GM19035 (cell line): ENCODE results near the gene ASIC4.

Experiments used
- ATAC-seq: cut with Tn5 transposase; IDR thresholded peaks from one replicate; pipeline ENCODE4 v1.9.1; 2021; ENCODE audit not compliant: unreplicated experiment

ASIC4 gene

DNA sequence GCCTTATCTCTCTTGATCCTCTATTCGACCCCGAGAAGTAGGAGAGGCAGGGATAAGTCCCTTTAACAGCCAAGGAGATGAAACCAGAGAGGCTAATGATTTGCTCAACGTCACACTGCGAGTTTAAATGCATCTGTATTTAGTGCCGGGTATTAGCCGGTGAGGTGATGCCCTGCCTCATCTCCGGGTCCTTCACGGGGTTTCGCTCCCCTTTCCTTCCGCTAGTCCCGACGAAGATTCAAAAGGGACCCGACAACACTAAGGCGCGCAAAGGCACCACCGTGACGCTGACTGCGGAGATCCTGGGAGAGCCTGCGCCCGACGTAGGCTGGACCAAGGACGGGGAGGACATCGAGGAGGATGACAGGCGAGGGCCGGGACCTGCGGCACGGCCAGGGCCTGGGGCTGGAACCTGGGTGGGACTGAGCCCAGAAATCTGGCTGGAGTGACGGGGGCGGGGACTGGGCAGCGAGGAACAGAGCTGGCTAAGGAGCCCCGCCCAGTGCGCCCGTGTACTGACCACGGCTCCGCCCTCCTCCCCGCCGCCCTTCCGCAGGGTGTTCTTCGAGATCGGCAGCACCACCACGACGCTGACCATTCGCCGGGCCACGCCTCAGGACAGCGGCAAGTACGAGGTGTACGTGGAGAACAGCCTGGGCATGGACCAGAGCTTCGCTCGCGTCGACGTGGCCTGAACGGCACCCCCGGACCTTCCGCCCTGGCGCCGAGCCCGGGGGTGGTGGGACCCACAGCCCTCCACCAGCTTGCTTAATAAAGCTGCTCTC is 16.6 kb upstream of the ASIC4 start:
- peak; percentile 33 for ATAC-seq

- ATAC-seq = peak; percentile 90
These were observed 15.8 kb upstream of the ASIC4 start, which contains the start of gene GMPPA for GRCh38 chr2:219498280-219499057. GMPPA (plus strand) TSS chr2:219498891; CDS start chr2:219499976, 1,085 bp downstream.

DNA sequence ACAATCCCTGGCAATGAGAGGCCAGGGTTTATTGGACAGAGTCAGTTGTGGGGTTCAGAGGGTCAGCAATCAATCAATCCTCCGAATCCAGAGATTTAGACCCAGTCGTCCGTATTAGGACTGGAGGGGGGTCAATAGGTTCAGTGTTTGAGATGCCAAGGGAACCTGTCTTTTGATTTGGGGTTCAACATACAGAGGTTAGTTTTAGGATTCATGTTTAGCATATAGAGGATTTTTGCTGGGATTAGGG is 15.3 kb upstream of the ASIC4 start:
- no peak for ATAC-seq

DNA sequence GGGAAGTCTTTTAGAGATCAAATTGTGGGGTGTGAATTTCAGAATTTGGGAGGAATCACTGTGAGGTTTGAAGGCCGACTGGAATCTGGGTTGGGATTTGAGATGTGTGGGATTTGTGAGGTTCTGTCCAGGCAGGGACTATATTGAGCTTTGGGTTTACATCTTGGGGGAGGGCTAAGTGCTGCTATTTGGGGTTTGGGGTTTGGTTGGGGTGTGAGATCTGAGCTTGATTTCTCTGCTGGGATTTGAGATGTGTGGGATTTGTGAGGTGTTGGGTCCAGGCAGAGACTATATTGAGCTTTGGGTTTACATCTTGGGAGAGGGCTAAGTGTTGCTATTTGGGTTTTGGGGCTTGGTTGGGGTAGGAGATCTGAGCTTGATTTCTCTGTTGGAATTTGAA is 14.7 kb upstream of the ASIC4 start:
- no peak for ATAC-seq

DNA sequence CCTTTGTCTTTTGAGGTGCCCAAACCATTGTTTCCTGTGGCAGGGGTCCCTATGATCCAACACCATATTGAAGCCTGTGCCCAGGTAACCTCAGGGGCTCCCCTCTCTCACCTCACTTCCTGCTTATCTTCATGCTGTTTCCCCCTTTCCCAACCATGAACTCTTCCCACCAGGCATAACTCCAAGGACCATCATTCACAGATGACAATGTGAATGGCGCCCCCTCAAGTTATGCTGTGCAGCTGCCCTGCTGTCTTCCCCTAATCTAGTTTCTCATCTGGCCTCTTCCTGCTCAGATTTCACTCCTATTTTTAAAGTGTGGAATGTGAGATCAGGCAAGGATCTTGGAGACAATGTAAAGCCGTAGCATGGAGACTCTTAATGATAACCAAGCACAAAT is 14.1 kb upstream of the ASIC4 start:
- ATAC-seq = no peak

- no peak for ATAC-seq
These were observed 12.4 kb upstream of the ASIC4 start for GRCh38 chr2:219501849-219502248.

- no peak for ATAC-seq
These were observed 11.7 kb upstream of the ASIC4 start for GRCh38 chr2:219502618-219503017.

GRCh38 chr2:219505585-219505984 is 8.7 kb upstream of the ASIC4 start:
- ATAC-seq = no peak

DNA sequence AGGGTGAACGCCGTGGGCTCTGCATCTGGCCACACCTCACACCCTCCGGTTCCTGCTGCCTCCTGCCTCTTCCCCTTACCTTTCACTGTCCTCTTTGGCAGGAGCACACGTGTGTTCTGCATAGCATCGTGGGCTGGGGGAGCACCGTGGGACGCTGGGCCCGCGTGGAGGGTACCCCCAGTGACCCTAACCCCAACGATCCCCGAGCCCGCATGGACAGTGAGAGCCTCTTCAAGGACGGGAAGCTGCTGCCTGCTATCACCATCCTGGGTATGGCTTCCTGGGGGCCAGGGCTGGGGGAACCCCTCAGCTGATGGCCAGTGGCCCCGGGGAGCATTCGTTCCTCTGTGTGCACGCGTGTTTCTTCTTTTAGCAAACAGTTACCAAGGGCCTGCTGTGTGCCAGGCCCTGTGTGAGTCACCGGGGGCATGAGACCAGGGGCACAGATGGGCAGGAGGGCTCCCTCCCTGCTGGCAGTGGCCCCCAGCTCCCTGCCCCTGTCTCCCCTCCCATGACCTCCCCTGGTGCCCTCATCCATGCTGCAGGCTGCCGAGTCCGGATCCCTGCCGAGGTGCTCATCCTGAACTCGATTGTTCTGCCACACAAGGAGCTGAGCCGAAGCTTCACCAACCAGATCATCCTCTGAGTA is 8.0 kb upstream of the ASIC4 start:
- no peak for ATAC-seq

- no peak for ATAC-seq
These were observed 7.3 kb upstream of the ASIC4 start for GRCh38 chr2:219506802-219507526.

- no peak for ATAC-seq
These were observed 6.5 kb upstream of the ASIC4 start for GRCh38 chr2:219507581-219508443.

GRCh38 chr2:219508444-219508734 is 5.9 kb upstream of the ASIC4 start:
- no peak for ATAC-seq

- peak; percentile 26 for ATAC-seq
These were observed 5.1 kb upstream of the ASIC4 start for GRCh38 chr2:219508971-219509779.

GRCh38 chr2:219509780-219510511 is 4.3 kb upstream of the ASIC4 start:
- peak; percentile 66 for ATAC-seq

DNA sequence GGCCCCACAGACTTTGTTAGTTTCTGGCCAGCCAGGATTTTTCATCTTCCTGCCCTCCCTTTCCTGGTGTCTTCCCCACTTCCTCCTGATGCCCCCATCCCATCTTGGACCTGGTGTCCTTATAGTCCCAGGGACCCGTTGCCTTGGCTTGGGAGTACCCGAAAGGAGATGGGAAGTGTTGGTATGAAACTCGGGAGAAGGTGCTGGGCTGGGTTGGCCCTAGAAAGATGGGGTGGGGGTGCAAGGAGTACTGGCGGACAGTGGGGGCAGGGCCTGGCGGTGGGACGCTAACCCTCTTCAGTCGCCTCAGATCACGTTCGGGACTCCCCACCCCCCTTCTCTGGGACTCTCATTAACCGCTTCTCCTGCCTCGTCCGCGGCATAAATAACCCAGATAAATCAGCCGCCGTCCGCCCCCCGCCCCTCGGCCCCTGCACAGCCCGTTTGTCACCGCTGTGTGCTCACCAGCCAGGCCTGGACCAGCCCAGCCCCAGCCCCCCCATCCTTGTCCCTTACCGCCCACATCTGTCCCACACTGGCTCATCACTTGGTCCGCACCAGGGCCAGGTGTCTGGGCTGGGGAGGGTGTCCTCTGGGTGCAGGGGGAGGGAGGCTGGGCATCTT is 3.7 kb upstream of the ASIC4 start:
- no peak for ATAC-seq

DNA sequence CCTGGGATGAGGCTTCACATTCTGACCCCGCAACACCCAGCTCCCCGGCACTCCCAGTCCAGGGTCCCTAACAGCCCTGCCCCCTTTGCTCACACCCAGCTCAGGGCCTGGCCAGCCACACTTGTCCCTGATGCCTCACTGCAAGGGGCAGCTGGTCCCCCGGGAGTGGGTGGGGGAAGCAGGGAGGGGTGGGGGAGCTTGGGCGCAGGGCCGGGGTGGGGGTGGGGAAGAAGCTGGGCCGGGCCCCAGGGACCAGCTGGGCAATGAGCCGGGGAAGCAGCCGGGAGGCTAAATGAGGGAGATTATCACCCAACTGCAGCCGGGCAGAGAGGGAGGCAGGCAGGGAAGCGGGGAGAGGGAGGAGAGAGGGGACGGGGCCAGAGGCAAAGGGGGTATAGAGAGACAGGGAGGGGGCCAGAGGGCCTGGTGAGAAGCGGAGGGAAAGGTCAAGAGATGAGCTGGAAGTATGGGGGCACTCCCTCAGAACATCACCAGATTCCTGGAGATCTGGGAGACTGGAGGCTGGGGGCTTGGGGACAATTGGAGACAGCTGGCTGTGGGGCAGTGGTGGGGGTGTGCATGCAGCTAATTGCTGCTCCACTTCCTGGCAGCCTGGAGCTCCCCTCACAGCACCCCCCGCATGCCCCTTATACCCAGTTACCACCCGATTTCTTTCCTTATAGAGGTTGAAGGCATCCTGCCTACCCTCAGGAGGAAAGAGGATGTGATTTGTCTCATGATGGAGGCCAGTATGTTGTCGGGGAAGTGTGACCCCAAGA is 2.5 kb upstream of the ASIC4 start:
- ATAC-seq = no peak

DNA sequence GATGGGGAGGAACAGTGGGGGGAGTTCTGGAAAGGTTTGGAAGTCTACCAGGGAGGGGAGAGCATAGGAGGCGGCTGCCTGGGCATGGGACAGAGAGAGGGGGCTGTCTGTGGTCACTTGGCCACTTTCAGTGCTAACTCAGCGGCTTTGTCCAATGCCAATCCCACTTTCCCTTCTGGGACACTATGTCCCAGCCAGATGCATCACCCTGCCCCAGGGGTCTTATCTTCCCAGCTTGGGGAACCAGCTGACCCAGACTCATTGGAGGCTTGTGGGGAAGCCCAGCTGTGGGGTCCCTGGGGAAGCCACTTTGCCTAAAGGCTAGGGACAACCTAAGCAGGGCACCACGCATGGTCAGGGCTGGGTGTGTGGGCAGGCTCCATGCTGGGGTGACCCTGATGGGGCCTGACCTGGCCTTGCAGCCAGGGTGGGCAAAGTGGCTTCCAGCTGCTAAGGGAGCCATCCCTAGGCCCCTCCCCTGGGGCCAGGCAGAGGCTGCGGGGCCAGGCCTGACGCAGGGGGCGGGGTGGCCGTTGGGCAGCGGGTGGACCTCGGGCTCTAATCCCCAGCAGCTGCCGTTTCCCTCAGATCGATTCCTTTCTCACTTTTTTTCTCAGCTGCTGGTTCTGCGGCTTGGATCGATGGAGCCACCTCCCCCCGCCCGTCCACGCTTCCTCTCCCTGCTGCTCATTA is 1.6 kb upstream of the ASIC4 start:
- ATAC-seq = no peak
